ENCODE data around the gene BEST4. TPM values are rescaled to one million over a fixed set of nuclear protein-coding genes. Genes with fewer than 3 reads are reported as not detected.

The BEST4 gene
- polyA plus RNA-seq, 1 donor (not counting 4 experiments of a cell fraction or from before 2014, with no cell fraction given), result 0.14 TPM

DNA sequence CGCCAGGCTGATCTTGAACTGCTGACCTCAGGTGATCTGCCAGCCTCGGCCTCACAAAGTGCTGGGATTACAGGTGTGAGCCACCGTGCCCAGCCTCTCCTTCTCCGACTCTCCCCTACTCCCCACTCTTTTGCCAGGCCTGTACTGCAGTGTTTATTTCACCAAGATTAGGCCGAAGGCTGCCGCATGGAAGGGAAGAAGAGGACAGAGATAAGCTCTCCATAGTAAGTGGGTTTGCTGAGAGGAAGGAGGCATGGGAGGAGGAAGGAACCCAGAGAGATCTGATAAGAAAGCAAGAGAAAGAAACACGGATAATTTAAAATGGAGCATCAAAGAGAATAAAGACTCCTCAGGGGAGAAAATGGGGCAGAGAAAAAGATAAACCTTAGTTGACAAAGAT is 46.4 kb upstream of the BEST4 start:
- H3K9ac ChIP-seq (ENCODE audit: control insufficient read depth, extremely low read depth, insufficient read depth, low read length), result no peak overlapping the region
- TF ChIP-seq, protein P1, sequence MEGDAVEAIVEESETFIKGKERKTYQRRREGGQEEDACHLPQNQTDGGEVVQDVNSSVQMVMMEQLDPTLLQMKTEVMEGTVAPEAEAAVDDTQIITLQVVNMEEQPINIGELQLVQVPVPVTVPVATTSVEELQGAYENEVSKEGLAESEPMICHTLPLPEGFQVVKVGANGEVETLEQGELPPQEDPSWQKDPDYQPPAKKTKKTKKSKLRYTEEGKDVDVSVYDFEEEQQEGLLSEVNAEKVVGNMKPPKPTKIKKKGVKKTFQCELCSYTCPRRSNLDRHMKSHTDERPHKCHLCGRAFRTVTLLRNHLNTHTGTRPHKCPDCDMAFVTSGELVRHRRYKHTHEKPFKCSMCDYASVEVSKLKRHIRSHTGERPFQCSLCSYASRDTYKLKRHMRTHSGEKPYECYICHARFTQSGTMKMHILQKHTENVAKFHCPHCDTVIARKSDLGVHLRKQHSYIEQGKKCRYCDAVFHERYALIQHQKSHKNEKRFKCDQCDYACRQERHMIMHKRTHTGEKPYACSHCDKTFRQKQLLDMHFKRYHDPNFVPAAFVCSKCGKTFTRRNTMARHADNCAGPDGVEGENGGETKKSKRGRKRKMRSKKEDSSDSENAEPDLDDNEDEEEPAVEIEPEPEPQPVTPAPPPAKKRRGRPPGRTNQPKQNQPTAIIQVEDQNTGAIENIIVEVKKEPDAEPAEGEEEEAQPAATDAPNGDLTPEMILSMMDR (optimal IDR thresholded peaks at IDR 0.05 in 1 of 3, IDR thresholded peaks at IDR 0.05 in 1 of 3, conservative IDR thresholded peaks at IDR 0.05 in 1 of 3; ENCODE audit: extremely low read depth in 1 of 3, insufficient read depth in 2 of 3, low read length in 3 of 3), result no peak
- TF ChIP-seq EZH2 (IDR thresholded peaks at IDR 0.05; ENCODE audit: low read length), result no peak
- DNase-seq (ENCODE audit: low read depth, low spot score), result no peak
- dilution Hi-C loops (cut with MboI; ENCODE audit: extremely low pct_ligation_motif_present, low sequenced_read_pairs), result no loop called here
- H3K36me3 ChIP-seq (ENCODE audit: control insufficient read depth in 2 of 2, extremely low read depth in 1 of 2, insufficient read depth in 2 of 2, low read length in 2 of 2), result no peaks in the 10 kb centered on the region
- H3K4me1 ChIP-seq (ENCODE audit: control insufficient read depth, extremely low read depth, insufficient read depth, low read length), result no peaks in the 10 kb centered on the region
- H3K9me3 ChIP-seq (ENCODE audit: control insufficient read depth, low read depth, low read length), result no peaks in the 10 kb centered on the region
- H2AFZ ChIP-seq (ENCODE audit: control insufficient read depth, low read length), result no peak overlapping the region
- no peak overlapping the region for H3K27ac ChIP-seq (ENCODE audit: control insufficient read depth, insufficient read depth, low read length)
- H3K9me1 ChIP-seq (ENCODE audit: control insufficient read depth, extremely low read depth, insufficient read depth, low read length), result no peaks in the 10 kb centered on the region
- no peak for FAIRE-seq
- no peak overlapping the region for H3K4me3 ChIP-seq (ENCODE audit: control insufficient read depth in 2 of 3, extremely low read depth in 1 of 3, insufficient read depth in 2 of 3, low read depth in 1 of 3, low read length in 3 of 3)
- no peak overlapping the region for H3K4me2 ChIP-seq (ENCODE audit: control insufficient read depth, extremely low read depth, insufficient read depth, low read depth, low read length)
- no peaks in the 10 kb centered on the region for H3K79me2 ChIP-seq (ENCODE audit: control insufficient read depth, insufficient read depth, low read length)
- peaks cover 3% of the 10 kb centered on the region for H3K27me3 ChIP-seq (ENCODE audit: control insufficient read depth, extremely low read depth, insufficient read depth, low read length)
- no peaks in the 10 kb centered on the region for H4K20me1 ChIP-seq (ENCODE audit: control insufficient read depth, extremely low read depth, insufficient read depth, low read length)

DNA sequence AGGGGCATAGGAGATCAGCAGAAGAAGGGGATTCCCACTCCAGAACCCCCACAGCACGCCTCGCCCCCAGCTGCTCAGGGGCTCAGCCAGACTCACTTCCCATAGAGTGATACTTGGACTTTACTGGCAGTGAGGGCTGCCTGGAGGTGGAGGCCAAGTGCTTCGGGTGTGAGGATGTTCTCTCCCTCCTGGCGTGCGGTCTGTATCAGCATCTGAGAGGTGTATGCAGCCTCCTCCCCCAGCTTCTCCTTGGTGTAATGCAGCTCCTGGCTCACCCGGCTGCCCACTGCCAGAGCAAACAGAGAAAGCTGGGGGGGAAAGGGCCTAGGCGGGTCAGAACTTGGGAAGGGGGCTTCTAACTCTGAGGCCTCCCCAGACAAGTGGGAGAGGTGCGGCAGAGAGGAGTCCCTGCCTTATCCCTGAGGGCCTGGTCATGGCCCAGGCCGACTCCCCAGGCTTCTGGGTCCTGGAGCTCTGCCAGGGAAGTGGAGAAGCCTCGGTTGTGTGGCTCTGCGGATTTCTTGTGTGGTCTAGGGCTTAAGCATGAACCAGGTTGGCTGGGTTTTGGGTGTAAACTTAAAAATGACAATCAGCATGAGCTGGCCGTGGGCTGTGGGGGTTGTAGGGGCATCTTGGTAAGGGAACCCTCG is 44.2 kb upstream of the BEST4 start:
- Histone ChIP-seq H3K4me3 (ENCODE audit: control insufficient read depth in 2 of 3, extremely low read depth in 1 of 3, insufficient read depth in 2 of 3, low read depth in 1 of 3, low read length in 3 of 3) (no peak overlapping the region), H3K27ac (ENCODE audit: control insufficient read depth, insufficient read depth, low read length) (no peak overlapping the region), H3K4me2 (ENCODE audit: control insufficient read depth, extremely low read depth, insufficient read depth, low read depth, low read length) (no peak overlapping the region), H3K9me3 (ENCODE audit: control insufficient read depth, low read depth, low read length) (no peaks in the 10 kb centered on the region), H3K79me2 (ENCODE audit: control insufficient read depth, insufficient read depth, low read length) (no peaks in the 10 kb centered on the region), H3K9me1 (ENCODE audit: control insufficient read depth, extremely low read depth, insufficient read depth, low read length) (no peaks in the 10 kb centered on the region), H3K27me3 (ENCODE audit: control insufficient read depth, extremely low read depth, insufficient read depth, low read length) (peaks cover 3% of the 10 kb centered on the region), H3K9ac (ENCODE audit: control insufficient read depth, extremely low read depth, insufficient read depth, low read length) (no peak overlapping the region), H3K36me3 (ENCODE audit: control insufficient read depth in 2 of 2, extremely low read depth in 1 of 2, insufficient read depth in 2 of 2, low read length in 2 of 2) (no peaks in the 10 kb centered on the region), H2AFZ (ENCODE audit: control insufficient read depth, low read length) (no peak overlapping the region), H4K20me1 (ENCODE audit: control insufficient read depth, extremely low read depth, insufficient read depth, low read length) (no peaks in the 10 kb centered on the region), H3K4me1 (ENCODE audit: control insufficient read depth, extremely low read depth, insufficient read depth, low read length) (no peaks in the 10 kb centered on the region)
- TF ChIP-seq, protein P1 (optimal IDR thresholded peaks at IDR 0.05 in 1 of 3, IDR thresholded peaks at IDR 0.05 in 1 of 3, conservative IDR thresholded peaks at IDR 0.05 in 1 of 3; ENCODE audit: extremely low read depth in 1 of 3, insufficient read depth in 2 of 3, low read length in 3 of 3), result no peak
- no peak for TF ChIP-seq EZH2 (IDR thresholded peaks at IDR 0.05; ENCODE audit: low read length)
- DNase-seq (ENCODE audit: low read depth, low spot score) (no peak), FAIRE-seq (no peak)
- dilution Hi-C loops (cut with MboI; ENCODE audit: extremely low pct_ligation_motif_present, low sequenced_read_pairs), result no loop called here

All from keratinocyte (primary cell).